ENCODE data around the gene ATP5ME.

- TF ChIP-seq CTCF (IDR thresholded peaks at IDR 0.05; ENCODE audit: insufficient read depth, low read length) (no peak), REST (IDR thresholded peaks at IDR 0.05; ENCODE audit: insufficient replicate concordance, low read depth) (no peak), POLR2AphosphoS5 (IDR thresholded peaks at IDR 0.05; ENCODE audit: low read depth) (no peak), GABPA (IDR thresholded peaks at IDR 0.05; ENCODE audit: low read depth) (no peak)
These were observed 20.8 kb downstream of the ATP5ME start for GRCh38 chr4:653080-653821.
